Common myeloid progenitor, CD34-positive (primary cell): ENCODE data around the gene TRIM75.
A peak's percentile ranks its signal among the peaks of the same experiment; 100 is the strongest.

Experiments used
- CTCF ChIA-PET: fragments of 350-600 bp; sonication (Branson Sonifier 250); formaldehyde crosslinking; loops from one replicate; lab custom pipeline; 2021; ENCODE audit warnings: antibody characterized with exemption; lab: Charles Lee
- POLR2A ChIA-PET: fragments of 350-600 bp; sonication (Branson Sonifier 250); formaldehyde crosslinking; loops from one replicate; lab custom pipeline; 2021; ENCODE audit warnings: antibody characterized with exemption; lab: Charles Lee
- DNase-seq, 3 donors: peaks; one replicate each; pipeline versions ENCODE4 v3.0.0 to v3.0.0-alpha.2; 2013
- H3K27ac ChIP-seq, 2 experiments: 1 replicate in 1 of 2; 2 replicates in 1 of 2; pipeline ENCODE4 v1.7.0; 2013; ENCODE audit warnings: inconsistent platforms in 2 of 2, low read length in 2 of 2, mild to moderate bottlenecking in 2 of 2, low read depth in 1 of 2, moderate library complexity in 1 of 2; ENCODE audit not compliant: severe bottlenecking in 2 of 2, insufficient read depth in 1 of 2, poor library complexity in 1 of 2
- H3K27me3 ChIP-seq, 5 experiments: replicated peaks in 2 of 5; 1 replicate in 3 of 5; 2 replicates in 2 of 5; pipeline versions ENCODE4 v1.6.1 to v1.7.0; 2013; ENCODE audit warnings: low read length in 4 of 5, mild to moderate bottlenecking in 2 of 5, moderate library complexity in 2 of 5, inconsistent platforms in 1 of 5; ENCODE audit not compliant: insufficient read depth in 5 of 5, control insufficient read depth in 4 of 5
- H3K36me3 ChIP-seq, 4 experiments: 1 replicate in 2 of 4; 2 replicates in 2 of 4; pipeline versions ENCODE4 v1.6.1 to v1.7.0; 2013; ENCODE audit warnings: low read length in 3 of 4, control low read depth in 1 of 4, mild to moderate bottlenecking in 1 of 4; ENCODE audit not compliant: control insufficient read depth in 4 of 4, insufficient read depth in 4 of 4
- H3K4me1 ChIP-seq, 4 experiments: 1 replicate in 3 of 4; 2 replicates in 1 of 4; pipeline versions ENCODE4 v1.6.1 to v1.7.1; 2013; ENCODE audit warnings: low read length in 3 of 4, mild to moderate bottlenecking in 3 of 4, control low read depth in 1 of 4, inconsistent platforms in 1 of 4, moderate library complexity in 1 of 4; ENCODE audit not compliant: control insufficient read depth in 4 of 4, insufficient read depth in 4 of 4; ENCODE audit errors: control extremely low read depth in 1 of 4
- H3K4me3 ChIP-seq, 7 experiments: 1 replicate in 4 of 7; 2 replicates in 3 of 7; pipeline versions ENCODE4 v1.5.1 to v1.7.0; 2013; ENCODE audit warnings: mild to moderate bottlenecking in 7 of 7, low read length in 6 of 7, moderate library complexity in 6 of 7, inconsistent platforms in 2 of 7, low read depth in 2 of 7, control low read depth in 1 of 7; ENCODE audit not compliant: insufficient read depth in 4 of 7, control insufficient read depth in 1 of 7; ENCODE audit errors: extremely low read depth in 1 of 7
- H3K9me3 ChIP-seq, 5 experiments: 1 replicate in 4 of 5; 2 replicates in 1 of 5; pipeline versions ENCODE4 v1.6.1 to v1.7.1; 2013; ENCODE audit warnings: low read length in 4 of 5, mild to moderate bottlenecking in 2 of 5, inconsistent platforms in 1 of 5, low read depth in 1 of 5, moderate library complexity in 1 of 5; ENCODE audit not compliant: control insufficient read depth in 4 of 5, insufficient read depth in 2 of 5; ENCODE audit errors: control extremely low read depth in 1 of 5
- WGBS: methylation state at CpG from one replicate; pipeline ENCODE4 v1.1.5; 2013; ENCODE audit not compliant: insufficient coverage; 5-methylcytosine and 5-hydroxymethylcytosine counted together

The TRIM75 gene

DNA sequence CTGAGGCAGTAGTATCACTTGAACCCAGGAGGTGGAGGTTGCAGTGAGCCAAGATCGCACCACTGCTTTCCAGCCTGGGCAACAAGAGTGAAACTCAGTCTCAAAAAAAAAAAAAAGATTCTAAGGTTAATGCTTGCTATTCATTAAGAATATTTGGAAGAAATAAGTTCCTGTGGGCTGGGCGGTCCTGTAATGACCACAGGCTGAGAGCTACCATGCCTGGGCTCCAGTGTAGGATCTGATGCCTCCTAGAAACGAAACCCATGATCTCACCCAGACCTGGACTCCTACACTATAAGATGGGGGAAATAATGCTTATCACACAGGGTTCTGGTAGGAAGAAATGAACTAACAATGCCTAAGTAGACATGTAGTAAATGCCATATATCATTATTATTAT lies 41.2 kb downstream of the TRIM75 start:
- Histone ChIP-seq H3K9me3 (no peaks in the 10 kb centered on the region), H3K36me3 (peaks cover 5 to 43% (median 22%) of the 10 kb centered on the region in 4 experiments), H3K4me3 (no peak overlapping the region), H3K4me1 (no peaks in the 10 kb centered on the region), H3K27me3 (no peaks in the 10 kb centered on the region), H3K27ac (no peak overlapping the region)
- CTCF ChIA-PET = interaction anchor here (1.1 to 1.5 kb wide), 2 partner anchors 316 to 318 kb away, joined by 4 read pairs; no protein-coding TSS in a partner anchor
- POLR2A ChIA-PET = no interaction called here
- DNase-seq = no peak
- WGBS = 89% methylated on average over 3 of the region's 3 CpGs

DNA sequence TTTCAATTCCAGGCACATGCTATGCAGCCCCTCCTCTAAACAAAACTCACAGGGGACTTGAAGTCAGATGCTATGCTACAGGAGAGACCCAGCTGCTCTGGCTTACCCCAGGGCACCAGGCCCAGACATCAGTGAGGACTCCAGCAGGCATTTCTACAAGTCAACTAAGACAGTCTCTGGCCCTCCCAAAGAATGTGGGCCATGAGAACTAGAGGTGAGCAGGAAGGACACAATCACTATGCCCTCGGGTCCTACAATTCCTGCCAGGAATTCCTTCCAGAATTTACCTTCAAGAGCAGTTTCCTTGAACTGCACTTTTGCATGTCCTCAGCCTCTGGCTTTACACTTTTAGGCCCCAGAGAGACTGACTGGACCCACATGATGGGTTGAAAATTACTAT lies 41.6 kb downstream of the TRIM75 start:
- WGBS = no CpG with 5 or more reads among the region's 1 CpG
- H3K4me3 ChIP-seq = no peak overlapping the region

DNA sequence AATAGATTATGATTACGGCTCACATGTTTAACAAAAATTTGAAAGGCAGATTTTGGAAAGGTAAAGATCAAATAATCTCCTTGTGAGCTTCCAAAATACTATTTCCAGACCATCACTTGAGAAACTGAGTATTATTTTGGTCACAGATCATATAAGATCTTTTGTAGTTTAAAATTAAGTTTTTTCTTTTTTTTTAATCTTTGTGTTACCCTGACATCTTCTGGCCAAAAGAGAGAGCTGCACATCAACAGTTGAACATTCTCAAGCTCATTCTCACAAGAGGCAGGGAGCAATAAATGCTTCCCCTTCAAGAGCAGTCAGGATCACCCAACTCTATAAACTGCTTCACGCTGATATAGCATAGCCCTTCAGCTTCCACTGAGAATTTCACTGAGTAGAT lies 43.1 kb downstream of the TRIM75 start:
- no peaks in the 10 kb centered on the region for H3K27me3 ChIP-seq
- no peaks in the 10 kb centered on the region for H3K9me3 ChIP-seq
- WGBS = 90% methylated on average over 2 of the region's 2 CpGs
- ChIA-PET CTCF (interaction anchor here (0.6 to 1.9 kb wide), 9 partner anchors 13 to 329 kb away, joined by 3 to 5 read pairs (median 3); partner anchors contain the start of genes TMEM192 and TRIM75), POLR2A (no interaction called here)
- H3K36me3 ChIP-seq = peaks cover 8 to 48% (median 30%) of the 10 kb centered on the region in 4 experiments
- no peaks in the 10 kb centered on the region for H3K4me1 ChIP-seq
- no peak overlapping the region for H3K4me3 ChIP-seq
- DNase-seq = peak; percentile 22 to 58 (median 57)
- no peak overlapping the region for H3K27ac ChIP-seq

More for the DNA sequence above, 41.6 kb downstream of the TRIM75 start:
- no peak overlapping the region for H3K27ac ChIP-seq
- H3K4me1 ChIP-seq = no peaks in the 10 kb centered on the region
- H3K27me3 ChIP-seq = no peaks in the 10 kb centered on the region
- peaks cover 5 to 43% (median 23%) of the 10 kb centered on the region in 4 experiments for H3K36me3 ChIP-seq
- CTCF ChIA-PET = interaction anchor here (1.1 to 1.5 kb wide), 2 partner anchors 317 to 319 kb away, joined by 4 read pairs; no protein-coding TSS in a partner anchor
- no peaks in the 10 kb centered on the region for H3K9me3 ChIP-seq
- no peak for DNase-seq
- POLR2A ChIA-PET = no interaction called here

DNA sequence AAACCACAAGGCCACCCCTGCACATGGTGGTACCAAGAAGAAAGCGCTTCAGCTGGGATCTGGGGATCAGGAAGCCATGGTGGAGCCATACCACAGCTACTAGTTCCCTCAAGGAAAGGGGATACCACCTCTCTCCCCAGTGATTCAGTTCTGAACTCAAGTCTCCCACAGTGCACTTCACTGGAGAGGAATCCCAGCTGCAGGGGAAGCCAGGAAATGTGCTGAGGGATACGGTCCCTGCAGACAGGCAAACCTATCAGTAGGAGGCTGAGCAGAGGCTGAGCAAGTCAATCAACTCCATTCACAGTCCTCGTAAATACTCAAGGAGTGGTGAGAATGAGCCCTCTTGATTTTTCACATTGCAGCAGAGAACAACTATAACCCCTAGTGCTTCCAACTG lies 48.0 kb downstream of the TRIM75 start:
- DNase-seq = no peak
- POLR2A ChIA-PET = no interaction called here
- Histone ChIP-seq H3K27me3 (no peaks in the 10 kb centered on the region), H3K36me3 (peaks cover 15 to 33% (median 23%) of the 10 kb centered on the region in 4 experiments), H3K4me1 (peaks cover 0 to 2% (median 0%) of the 10 kb centered on the region in 4 experiments), H3K27ac (no peak overlapping the region), H3K4me3 (no peak overlapping the region), H3K9me3 (no peaks in the 10 kb centered on the region)
- CTCF ChIA-PET = interaction anchor here (1.1 kb wide), 1 partner anchor 11 kb away, joined by 3 read pairs; the partner anchor contains the start of gene TMEM192
- WGBS = 100% methylated on average over 3 of the region's 3 CpGs

DNA sequence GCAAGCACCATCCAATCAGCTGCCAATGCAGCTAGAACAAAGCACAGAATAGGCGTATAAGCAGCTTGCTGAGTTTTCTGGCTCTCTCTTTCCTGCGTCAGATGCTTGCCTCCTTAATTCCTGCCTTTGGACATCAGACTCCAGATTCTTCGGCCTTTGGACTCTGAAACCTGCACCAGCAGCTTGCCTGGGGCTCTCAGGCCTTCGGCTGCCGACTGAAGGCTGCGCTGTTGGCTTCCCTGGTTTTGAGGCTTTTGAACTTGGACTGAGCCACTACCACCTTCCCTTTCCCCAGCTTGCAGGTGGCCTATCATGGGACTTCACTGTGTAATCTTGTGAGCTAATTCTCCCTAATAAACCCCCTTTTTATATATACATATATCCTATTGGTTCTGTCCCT lies 52.9 kb downstream of the TRIM75 start:
- CTCF ChIA-PET = interaction anchor here (0.7 kb wide), 2 partner anchors 391 to 1222 kb away, joined by 3 to 4 read pairs; no protein-coding TSS in a partner anchor
- Histone ChIP-seq H3K27ac (no peak overlapping the region), H3K27me3 (no peaks in the 10 kb centered on the region), H3K4me1 (peaks cover under 1 to 5% (median 3%) of the 10 kb centered on the region in 4 experiments), H3K9me3 (no peaks in the 10 kb centered on the region), H3K4me3 (no peak overlapping the region), H3K36me3 (peaks cover 7 to 15% (median 9%) of the 10 kb centered on the region in 4 experiments)
- 100% methylated on average over 6 of the region's 6 CpGs for whole genome bisulfite sequencing
- POLR2A ChIA-PET = no interaction called here
- DNase-seq = no peak
